Measurements from ENCODE around the gene SKAP2.

Gene SKAP2

DNA sequence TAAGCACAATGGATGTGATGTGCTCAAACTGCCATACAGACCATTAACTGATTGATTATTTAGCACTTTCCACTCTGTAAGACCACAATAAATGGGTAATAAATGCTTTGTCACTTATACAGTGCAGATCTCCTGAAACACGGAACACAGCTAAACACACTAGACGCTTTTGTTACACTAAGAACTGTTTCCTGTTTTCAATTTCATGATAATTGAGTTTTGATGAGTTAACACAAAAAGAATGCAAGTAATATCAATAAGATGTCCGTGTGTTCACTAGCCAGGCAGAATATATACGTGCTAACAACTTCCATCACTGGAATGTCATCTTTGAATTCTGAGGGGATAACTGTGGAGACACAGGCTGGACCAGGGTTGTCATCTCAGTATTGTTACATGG, 178.8 kb downstream of the SKAP2 start:
- Mint-ChIP-seq H3K9me3 (no peaks in the 10 kb centered on the region), H3K27ac (no peak overlapping the region), H3K36me3 (ENCODE audit: low read depth) (no peaks in the 10 kb centered on the region), H3K4me1 (ENCODE audit: low read depth) (no peaks in the 10 kb centered on the region), H3K27me3 (ENCODE audit: low read depth) (peaks cover 25% of the 10 kb centered on the region), H3K4me3 (no peak overlapping the region)

DNA sequence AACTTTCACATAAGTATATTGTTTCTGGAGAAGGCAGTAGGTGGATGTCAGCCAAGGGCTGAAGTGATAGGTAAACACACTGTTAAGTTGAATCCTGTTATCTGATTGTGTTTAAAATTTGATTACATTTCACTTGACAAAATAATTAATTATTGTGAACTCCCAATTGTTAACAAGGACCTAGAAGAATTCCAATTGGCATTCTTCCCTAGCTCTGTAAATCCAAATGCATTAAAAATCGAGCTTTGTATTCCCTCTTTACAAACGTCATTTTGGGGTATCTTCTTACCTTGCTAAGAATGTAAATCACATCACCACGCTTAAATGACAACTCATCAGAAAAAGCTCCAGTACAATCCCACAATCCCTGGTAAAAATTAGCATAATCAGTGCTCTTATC, 179.9 kb downstream of the SKAP2 start:
- no peaks in the 10 kb centered on the region for H3K36me3 Mint-ChIP-seq (ENCODE audit: low read depth)
- peaks cover 28% of the 10 kb centered on the region for H3K27me3 Mint-ChIP-seq (ENCODE audit: low read depth)
- H3K4me1 Mint-ChIP-seq (ENCODE audit: low read depth), result no peaks in the 10 kb centered on the region

DNA sequence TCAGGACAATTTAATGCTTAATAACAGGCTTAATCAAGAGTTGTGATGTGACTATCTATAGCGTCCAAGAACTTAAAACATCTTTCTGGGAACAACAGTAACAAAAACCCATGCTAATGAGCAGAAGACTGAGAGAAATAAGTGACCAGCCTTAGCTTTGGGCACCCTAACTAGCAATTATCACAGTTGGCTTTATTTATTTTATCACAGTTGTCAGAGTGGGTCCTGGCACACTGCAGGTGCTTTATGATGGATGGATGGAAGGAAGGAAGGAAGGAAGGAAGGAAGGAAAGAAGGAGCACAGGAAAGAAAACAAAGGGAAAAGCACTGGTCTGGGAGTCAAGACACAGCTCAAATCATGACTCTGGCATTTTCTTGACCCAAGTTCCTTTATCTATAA, 181.1 kb downstream of the SKAP2 start:
- Mint-ChIP-seq H3K9me3 (no peaks in the 10 kb centered on the region), H3K27ac (no peak overlapping the region), H3K4me3 (no peak overlapping the region), H3K36me3 (ENCODE audit: low read depth) (no peaks in the 10 kb centered on the region), H3K27me3 (ENCODE audit: low read depth) (peaks cover 37% of the 10 kb centered on the region), H3K4me1 (ENCODE audit: low read depth) (no peaks in the 10 kb centered on the region)

More for the DNA sequence above, 179.9 kb downstream of the SKAP2 start:
- Mint-ChIP-seq H3K9me3 (no peaks in the 10 kb centered on the region), H3K4me3 (no peak overlapping the region), H3K27ac (no peak overlapping the region)

DNA sequence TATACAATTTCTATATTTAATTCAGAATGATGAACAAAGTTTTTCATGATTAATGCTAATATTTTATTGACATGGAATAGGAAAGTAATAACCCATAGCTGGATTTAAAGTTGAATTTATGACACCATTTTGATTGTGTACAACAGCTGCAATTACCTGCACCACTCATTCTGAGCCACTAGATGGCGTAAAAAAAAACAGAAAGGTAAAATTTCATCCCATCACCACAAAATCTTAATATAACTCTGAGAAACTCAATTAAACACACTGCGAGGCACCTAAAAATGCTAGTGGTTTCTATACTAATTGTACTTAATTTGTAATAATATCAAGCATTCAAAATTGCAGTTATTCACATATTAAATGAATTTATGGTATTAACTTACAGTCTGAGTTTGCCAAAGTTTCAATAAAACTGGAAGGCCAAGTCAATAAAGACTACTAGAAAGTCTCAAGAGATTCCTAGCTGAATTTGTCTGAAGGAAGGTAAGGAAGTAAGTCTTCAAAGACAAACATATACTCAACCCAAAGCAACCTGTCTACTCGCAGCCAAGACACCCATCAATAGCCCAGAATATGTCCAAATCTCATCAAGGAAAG, 182.5 kb downstream of the SKAP2 start:
- Mint-ChIP-seq H3K4me3 (no peak overlapping the region), H3K27ac (no peak overlapping the region), H3K4me1 (ENCODE audit: low read depth) (no peaks in the 10 kb centered on the region), H3K36me3 (ENCODE audit: low read depth) (no peaks in the 10 kb centered on the region), H3K27me3 (ENCODE audit: low read depth) (peaks cover 33% of the 10 kb centered on the region), H3K9me3 (no peaks in the 10 kb centered on the region)

DNA sequence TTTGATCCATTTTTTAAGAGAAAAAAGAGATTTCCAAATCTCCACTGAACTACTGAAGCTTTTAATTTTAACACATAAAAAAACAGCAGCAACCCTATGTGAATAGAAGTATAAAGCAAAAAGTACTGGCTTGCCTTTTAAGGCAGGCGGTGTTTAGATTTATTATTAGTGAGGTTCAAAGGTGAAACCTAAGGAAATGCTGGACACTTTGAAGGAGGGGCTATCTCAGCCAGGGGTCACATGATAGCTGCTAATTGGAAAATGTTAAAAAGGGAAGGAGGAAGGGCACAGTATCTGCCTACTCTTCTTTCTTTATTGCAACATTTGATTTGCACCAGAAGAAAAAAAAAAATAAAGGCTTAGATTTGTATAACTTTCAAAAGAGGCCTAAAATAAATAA, 183.8 kb downstream of the SKAP2 start:
- Mint-ChIP-seq H3K36me3 (ENCODE audit: low read depth) (no peaks in the 10 kb centered on the region), H3K27me3 (ENCODE audit: low read depth) (peaks cover 35% of the 10 kb centered on the region), H3K9me3 (no peaks in the 10 kb centered on the region), H3K27ac (no peak overlapping the region), H3K4me1 (ENCODE audit: low read depth) (no peaks in the 10 kb centered on the region), H3K4me3 (no peak overlapping the region)

DNA sequence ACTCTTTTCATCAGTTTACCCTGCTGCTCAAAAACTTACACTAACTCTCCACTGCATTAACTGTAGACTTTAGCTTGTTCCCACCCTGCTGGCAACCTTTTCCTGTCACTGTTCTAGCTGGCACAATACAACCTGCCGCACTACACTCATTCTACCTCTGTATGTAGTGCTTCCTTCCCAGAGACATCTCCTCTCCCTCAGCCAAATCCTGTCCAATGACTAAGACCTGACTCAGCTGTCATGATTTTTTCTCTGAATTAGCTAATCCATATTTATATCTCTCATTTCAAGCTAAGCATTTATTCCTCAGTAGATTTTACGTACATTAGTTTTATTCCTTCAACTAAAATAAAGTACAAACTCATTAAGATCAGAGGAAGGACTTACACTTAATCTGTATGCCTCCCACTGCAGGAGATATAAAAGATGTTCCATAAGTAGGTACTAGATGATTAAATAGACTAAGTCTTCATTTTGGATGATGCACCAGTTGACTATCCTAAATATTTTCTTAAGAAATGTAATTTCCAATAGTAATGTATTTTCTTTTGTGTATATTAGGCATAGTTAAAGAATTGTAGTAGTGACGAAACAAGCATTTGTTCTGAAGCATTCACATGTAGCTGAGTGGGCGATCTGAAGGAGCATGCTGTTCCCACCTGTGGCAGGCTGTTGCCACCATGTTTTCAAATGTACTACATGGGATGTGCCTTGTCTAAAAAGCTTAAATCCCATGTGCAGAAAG, 189.1 kb downstream of the SKAP2 start:
- no peak overlapping the region for H3K4me3 Mint-ChIP-seq
- no peak overlapping the region for H3K27ac Mint-ChIP-seq
- no peaks in the 10 kb centered on the region for H3K36me3 Mint-ChIP-seq (ENCODE audit: low read depth)
- no peaks in the 10 kb centered on the region for H3K9me3 Mint-ChIP-seq
- no peaks in the 10 kb centered on the region for H3K4me1 Mint-ChIP-seq (ENCODE audit: low read depth)
- H3K27me3 Mint-ChIP-seq (ENCODE audit: low read depth), result peaks cover 52% of the 10 kb centered on the region

DNA sequence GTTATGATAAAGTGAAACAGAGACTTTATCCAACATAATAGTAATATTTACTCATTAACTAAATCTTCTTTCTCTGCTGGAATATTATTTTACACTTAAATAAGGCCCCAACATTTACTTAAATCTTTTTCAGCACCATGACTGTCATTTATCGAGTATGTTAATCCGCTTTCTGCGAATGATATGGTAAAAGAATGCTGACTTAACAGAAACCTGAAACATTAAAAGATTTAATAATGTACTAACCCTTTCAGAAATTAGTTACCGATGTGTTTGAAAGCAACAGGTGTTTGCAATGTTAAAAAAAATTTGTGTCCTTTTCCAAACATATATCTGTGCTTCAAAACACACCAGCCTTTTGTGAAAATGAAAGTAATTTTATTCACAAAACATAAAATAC, 190.5 kb downstream of the SKAP2 start:
- H3K4me1 Mint-ChIP-seq (ENCODE audit: low read depth), result no peaks in the 10 kb centered on the region
- peaks cover 43% of the 10 kb centered on the region for H3K27me3 Mint-ChIP-seq (ENCODE audit: low read depth)
- H3K4me3 Mint-ChIP-seq, result no peak overlapping the region

DNA sequence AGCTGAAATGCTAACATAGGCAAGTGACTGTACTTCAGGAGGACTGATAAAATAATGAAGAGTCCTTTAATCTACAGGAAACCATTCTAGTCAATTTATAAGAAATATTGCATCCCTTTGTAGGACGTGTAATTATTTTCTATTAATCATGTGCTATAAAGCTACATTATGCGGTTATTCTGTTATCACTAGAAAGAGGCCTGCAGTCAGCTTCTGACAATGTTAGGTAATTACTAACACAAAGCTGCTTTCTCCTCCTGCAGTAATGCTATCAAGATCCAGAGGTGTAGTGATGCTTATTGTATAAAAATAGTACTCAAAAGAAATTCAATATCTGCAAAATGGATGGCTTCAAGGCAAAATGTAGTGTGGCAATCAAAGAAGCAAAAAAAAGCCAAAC, 191.1 kb downstream of the SKAP2 start:
- Mint-ChIP-seq H3K9me3 (no peaks in the 10 kb centered on the region), H3K36me3 (ENCODE audit: low read depth) (no peaks in the 10 kb centered on the region), H3K4me1 (ENCODE audit: low read depth) (no peaks in the 10 kb centered on the region), H3K27me3 (ENCODE audit: low read depth) (peaks cover 42% of the 10 kb centered on the region), H3K27ac (no peak overlapping the region), H3K4me3 (no peak overlapping the region)

More for the DNA sequence above, 190.5 kb downstream of the SKAP2 start:
- no peaks in the 10 kb centered on the region for H3K9me3 Mint-ChIP-seq
- no peak overlapping the region for H3K27ac Mint-ChIP-seq
- H3K36me3 Mint-ChIP-seq (ENCODE audit: low read depth), result no peaks in the 10 kb centered on the region

DNA sequence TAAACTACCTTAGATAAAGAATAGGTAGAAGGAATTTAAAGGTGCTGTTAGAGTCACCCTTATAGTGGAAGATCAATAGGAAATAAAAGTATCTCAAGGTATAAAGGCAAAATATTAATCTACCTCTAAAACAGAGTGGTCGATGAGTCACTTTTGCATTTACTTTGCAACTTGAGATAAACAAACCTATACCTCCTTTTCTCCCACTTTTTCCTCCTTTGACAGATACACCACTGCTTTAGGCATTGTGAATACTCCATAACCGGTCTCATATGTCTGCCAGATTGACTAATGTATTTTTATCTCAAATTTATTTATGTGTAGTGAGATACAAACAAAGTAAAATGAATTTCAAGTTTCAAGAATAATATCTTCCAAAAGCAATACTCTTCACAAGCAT, 193.5 kb downstream of the SKAP2 start:
- no peaks in the 10 kb centered on the region for H3K36me3 Mint-ChIP-seq (ENCODE audit: low read depth)
- peaks cover 4% of the 10 kb centered on the region for H3K4me1 Mint-ChIP-seq (ENCODE audit: low read depth)
- H3K4me3 Mint-ChIP-seq, result no peak overlapping the region
- H3K27me3 Mint-ChIP-seq (ENCODE audit: low read depth), result peaks cover 50% of the 10 kb centered on the region
- no peaks in the 10 kb centered on the region for H3K9me3 Mint-ChIP-seq
- H3K27ac Mint-ChIP-seq, result no peak overlapping the region

DNA sequence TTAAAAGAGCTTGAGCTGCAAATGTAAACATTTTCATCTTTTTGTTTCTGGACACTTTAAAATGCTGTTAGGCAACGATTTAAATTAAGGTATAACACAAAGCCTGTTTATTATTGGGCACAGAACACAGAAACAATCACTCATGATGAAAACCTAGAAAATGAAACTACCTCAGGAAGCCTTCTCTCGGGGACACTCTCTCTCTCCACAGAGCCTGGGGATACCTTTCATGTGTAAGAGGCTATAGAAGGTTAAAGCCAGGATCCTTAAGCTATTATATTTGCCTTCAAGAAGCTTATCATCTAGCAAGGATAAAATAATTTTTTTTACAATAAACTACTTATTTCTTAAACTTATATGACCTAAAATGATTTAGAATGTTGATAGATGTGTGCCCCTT, 194.1 kb downstream of the SKAP2 start:
- H3K4me3 Mint-ChIP-seq, result no peak overlapping the region
- H3K27me3 Mint-ChIP-seq (ENCODE audit: low read depth), result peaks cover 48% of the 10 kb centered on the region
- H3K4me1 Mint-ChIP-seq (ENCODE audit: low read depth), result peaks cover 5% of the 10 kb centered on the region
- no peak overlapping the region for H3K27ac Mint-ChIP-seq
- H3K36me3 Mint-ChIP-seq (ENCODE audit: low read depth), result no peaks in the 10 kb centered on the region
- no peaks in the 10 kb centered on the region for H3K9me3 Mint-ChIP-seq

DNA sequence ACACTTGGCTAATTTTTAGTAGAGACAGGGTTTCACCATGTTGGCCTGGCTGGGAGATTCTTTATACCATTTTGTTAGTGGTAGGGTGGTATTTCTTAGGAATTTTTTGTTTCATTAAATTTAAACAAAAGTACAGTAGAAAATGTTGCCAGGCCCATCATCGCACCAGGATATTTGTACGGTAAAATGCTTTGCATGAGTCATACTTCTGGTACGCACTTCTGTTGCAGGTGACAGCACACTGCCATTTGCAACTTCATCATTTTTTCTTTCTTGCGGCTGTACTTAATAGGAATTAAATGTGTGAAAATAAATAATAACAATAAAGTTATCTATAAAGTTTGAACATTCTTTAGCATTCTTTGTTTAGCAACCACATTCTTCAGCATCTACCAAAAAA, 195.6 kb downstream of the SKAP2 start:
- Mint-ChIP-seq H3K27me3 (ENCODE audit: low read depth) (peaks cover 56% of the 10 kb centered on the region), H3K9me3 (no peaks in the 10 kb centered on the region), H3K4me1 (ENCODE audit: low read depth) (peaks cover 11% of the 10 kb centered on the region), H3K36me3 (ENCODE audit: low read depth) (no peaks in the 10 kb centered on the region), H3K27ac (no peak overlapping the region), H3K4me3 (no peak overlapping the region)

DNA sequence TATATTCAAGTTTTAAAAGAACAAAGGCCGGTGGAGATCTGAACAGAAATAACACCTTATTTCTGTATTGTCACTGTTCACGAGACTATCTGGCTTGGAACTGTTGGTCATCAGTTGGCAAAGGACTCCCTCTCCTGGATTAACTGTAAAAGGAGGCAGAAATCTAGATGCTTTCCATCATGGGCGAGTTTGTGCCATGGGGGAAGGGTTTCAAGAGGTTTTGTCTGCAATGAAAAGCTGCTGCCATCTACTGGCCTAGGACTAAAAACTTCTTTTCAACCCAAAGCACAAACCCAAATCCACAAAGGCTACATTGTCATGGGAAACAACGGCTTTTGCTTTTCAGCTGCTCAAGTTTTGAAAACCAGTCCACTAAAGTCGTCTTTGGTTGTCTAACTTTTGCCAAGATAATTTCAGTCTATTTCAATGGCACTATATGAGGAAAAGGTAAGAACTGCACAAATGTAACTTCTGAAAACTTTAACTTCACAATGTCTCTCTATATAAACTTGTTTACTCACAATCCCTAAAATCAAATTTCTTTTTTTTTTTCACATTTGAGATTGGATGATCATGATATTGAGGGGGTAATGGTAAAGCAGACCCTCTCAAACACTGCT, 196.8 kb downstream of the SKAP2 start:
- Mint-ChIP-seq H3K27ac (no peak overlapping the region), H3K27me3 (ENCODE audit: low read depth) (peaks cover 58% of the 10 kb centered on the region), H3K4me3 (no peak overlapping the region), H3K36me3 (ENCODE audit: low read depth) (no peaks in the 10 kb centered on the region), H3K4me1 (ENCODE audit: low read depth) (peaks cover 11% of the 10 kb centered on the region), H3K9me3 (no peaks in the 10 kb centered on the region)

DNA sequence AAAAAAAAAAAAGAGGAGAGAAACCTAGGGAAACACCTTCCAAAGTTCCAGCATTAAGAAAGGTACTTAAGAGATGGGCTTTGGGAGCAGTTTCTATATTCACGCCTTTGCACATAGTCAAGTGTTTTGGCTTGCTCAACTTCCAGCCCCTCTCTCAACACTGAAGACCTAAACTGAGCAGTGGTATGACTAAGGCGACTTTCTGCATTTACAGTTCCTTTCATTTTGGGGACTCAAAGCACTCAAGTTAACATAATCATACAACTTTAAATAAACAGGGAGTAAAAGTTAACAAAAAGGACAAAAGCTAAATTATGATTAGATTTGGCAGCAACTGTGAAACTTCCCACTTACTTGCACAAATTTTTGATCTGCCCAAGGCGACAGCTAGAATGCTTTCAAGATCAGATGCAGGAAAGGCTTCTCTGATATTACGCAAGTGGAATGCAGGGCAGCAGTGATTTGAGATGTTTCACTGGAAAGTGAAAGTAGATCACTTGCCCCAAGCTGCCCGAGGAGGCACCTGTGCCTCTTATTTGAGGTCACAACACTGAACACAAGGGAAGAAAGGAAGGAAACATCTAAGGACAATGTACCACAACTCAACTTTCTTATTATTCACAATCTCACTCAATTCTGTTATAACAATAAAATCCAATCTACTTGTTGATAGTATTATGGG, 199.5 kb downstream of the SKAP2 start:
- peaks cover 56% of the 10 kb centered on the region for H3K27me3 Mint-ChIP-seq (ENCODE audit: low read depth)
- H3K36me3 Mint-ChIP-seq (ENCODE audit: low read depth), result no peaks in the 10 kb centered on the region
- H3K4me1 Mint-ChIP-seq (ENCODE audit: low read depth), result peaks cover 11% of the 10 kb centered on the region
- H3K9me3 Mint-ChIP-seq, result no peaks in the 10 kb centered on the region
- no peak overlapping the region for H3K4me3 Mint-ChIP-seq
- no peak overlapping the region for H3K27ac Mint-ChIP-seq

DNA sequence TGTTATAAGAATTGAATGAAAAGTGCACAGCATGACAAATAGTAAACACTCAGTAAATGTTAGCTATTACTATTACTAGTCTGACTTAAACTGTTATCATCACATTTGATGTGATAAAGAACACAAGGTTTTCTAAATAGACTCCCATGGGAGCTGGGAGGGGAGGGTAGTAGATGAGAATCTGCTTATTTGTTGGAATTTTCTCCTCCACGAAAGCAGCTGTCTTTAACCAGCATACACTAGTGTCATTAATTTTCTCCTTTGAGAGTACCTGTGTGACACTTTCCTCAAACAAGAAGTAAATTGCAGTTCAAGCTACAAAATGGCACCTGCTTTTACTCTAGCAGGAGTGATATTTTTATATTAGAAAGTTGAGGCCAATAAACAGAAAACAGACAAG, 200.1 kb downstream of the SKAP2 start:
- Mint-ChIP-seq H3K36me3 (ENCODE audit: low read depth) (no peaks in the 10 kb centered on the region), H3K27me3 (ENCODE audit: low read depth) (peaks cover 59% of the 10 kb centered on the region), H3K4me1 (ENCODE audit: low read depth) (peaks cover 11% of the 10 kb centered on the region), H3K27ac (no peak overlapping the region), H3K9me3 (no peaks in the 10 kb centered on the region), H3K4me3 (no peak overlapping the region)

DNA sequence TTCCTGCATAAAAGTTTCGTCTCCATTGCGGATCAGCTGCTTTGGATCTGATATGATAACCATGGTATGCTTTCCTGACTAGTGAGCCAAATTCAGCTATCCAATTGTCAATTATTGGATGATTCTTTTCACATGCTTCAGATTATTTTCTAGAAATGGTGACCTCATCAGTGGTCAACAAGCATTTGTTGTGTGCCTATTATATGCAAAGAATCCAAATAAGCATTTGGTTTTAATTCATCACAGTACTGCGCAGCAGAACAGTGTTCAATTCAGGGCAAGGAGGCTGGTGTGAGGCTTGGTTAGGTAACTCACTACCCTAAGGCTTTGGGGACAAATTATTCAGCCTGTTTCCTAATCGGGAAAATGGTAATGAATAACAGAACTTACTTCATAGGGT, 200.5 kb downstream of the SKAP2 start:
- Mint-ChIP-seq H3K36me3 (ENCODE audit: low read depth) (no peaks in the 10 kb centered on the region), H3K9me3 (no peaks in the 10 kb centered on the region), H3K4me3 (no peak overlapping the region), H3K27me3 (ENCODE audit: low read depth) (peaks cover 59% of the 10 kb centered on the region), H3K4me1 (ENCODE audit: low read depth) (peaks cover 11% of the 10 kb centered on the region), H3K27ac (no peak overlapping the region)
